HFFc6 (cell line): ENCODE measurements around the gene GJA8. TPM values are rescaled to one million over a fixed set of nuclear protein-coding genes. Genes with fewer than 3 reads are reported as not detected.
A peak's percentile ranks its signal among the peaks of the same experiment; 100 is the strongest.
"Not testable (repeated sequence)": the region's sequence is repeated elsewhere in the genome, so short reads cannot be mapped to it uniquely, and the experiment has no call there.

Experiments
- DNase-seq: peaks from one replicate; pipeline ENCODE4 v3.0.0-alpha.2; 2018
- H3K27ac Mint-ChIP-seq: 2 replicates; pipeline ENCODE4 v1.8.0; 2020; ENCODE audit warnings: mild to moderate bottlenecking, mixed read lengths
- H3K27me3 Mint-ChIP-seq: 2 replicates; pipeline ENCODE4 v1.8.0; 2021; ENCODE audit warnings: mild to moderate bottlenecking, moderate library complexity, mixed read lengths; ENCODE audit not compliant: insufficient read depth
- H3K36me3 Mint-ChIP-seq: 2 replicates; pipeline ENCODE4 v1.8.0; 2021; ENCODE audit warnings: low read depth, mixed read lengths
- H3K4me1 Mint-ChIP-seq: 2 replicates; pipeline ENCODE4 v1.8.0; 2020; ENCODE audit warnings: low read depth, mixed read lengths
- H3K4me3 Mint-ChIP-seq: 2 replicates; pipeline ENCODE4 v1.8.0; 2020; ENCODE audit warnings: mild to moderate bottlenecking, moderate library complexity, mixed read lengths
- H3K9me3 Mint-ChIP-seq: 2 replicates; pipeline ENCODE4 v1.8.0; 2020; ENCODE audit warnings: mild to moderate bottlenecking, mixed read lengths
- total RNA-seq, 6 experiments: library from RNA; stranded (reverse); fragmentation: NEBNext Ultra II Directional; extraction: Animal tissue kit (Norgen Biotek cat#: 25700); gene quantifications; 2 replicates in 1 of 6; 3 replicates in 5 of 6; pipeline ENCODE4 v1.2.3, GENCODE V29; 2021
- TF ChIP-seq, protein P1 (sequence below): fragments of 200-600 bp; sonication (generic); IDR thresholded peaks from 2 replicates; pipeline ENCODE4 v1.5.0; 2021; ENCODE audit warnings: antibody characterized with exemption, mild to moderate bottlenecking

GJA8 gene
- total RNA-seq, 6 experiments from 2014 or later: not detected

- TF ChIP-seq, protein P1, sequence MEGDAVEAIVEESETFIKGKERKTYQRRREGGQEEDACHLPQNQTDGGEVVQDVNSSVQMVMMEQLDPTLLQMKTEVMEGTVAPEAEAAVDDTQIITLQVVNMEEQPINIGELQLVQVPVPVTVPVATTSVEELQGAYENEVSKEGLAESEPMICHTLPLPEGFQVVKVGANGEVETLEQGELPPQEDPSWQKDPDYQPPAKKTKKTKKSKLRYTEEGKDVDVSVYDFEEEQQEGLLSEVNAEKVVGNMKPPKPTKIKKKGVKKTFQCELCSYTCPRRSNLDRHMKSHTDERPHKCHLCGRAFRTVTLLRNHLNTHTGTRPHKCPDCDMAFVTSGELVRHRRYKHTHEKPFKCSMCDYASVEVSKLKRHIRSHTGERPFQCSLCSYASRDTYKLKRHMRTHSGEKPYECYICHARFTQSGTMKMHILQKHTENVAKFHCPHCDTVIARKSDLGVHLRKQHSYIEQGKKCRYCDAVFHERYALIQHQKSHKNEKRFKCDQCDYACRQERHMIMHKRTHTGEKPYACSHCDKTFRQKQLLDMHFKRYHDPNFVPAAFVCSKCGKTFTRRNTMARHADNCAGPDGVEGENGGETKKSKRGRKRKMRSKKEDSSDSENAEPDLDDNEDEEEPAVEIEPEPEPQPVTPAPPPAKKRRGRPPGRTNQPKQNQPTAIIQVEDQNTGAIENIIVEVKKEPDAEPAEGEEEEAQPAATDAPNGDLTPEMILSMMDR: no peak
- H3K27me3 Mint-ChIP-seq: peaks cover 37% of the 10 kb centered on the region
- H3K4me3 Mint-ChIP-seq: no peak overlapping the region
- no peak overlapping the region for H3K27ac Mint-ChIP-seq
- no peaks in the 10 kb centered on the region for H3K36me3 Mint-ChIP-seq
- no peaks in the 10 kb centered on the region for H3K9me3 Mint-ChIP-seq
- H3K4me1 Mint-ChIP-seq: no peaks in the 10 kb centered on the region
- no peak for DNase-seq
Measured at GRCh38 chr1:147912553-147912952, 10.0 kb downstream of the GJA8 start.

DNA sequence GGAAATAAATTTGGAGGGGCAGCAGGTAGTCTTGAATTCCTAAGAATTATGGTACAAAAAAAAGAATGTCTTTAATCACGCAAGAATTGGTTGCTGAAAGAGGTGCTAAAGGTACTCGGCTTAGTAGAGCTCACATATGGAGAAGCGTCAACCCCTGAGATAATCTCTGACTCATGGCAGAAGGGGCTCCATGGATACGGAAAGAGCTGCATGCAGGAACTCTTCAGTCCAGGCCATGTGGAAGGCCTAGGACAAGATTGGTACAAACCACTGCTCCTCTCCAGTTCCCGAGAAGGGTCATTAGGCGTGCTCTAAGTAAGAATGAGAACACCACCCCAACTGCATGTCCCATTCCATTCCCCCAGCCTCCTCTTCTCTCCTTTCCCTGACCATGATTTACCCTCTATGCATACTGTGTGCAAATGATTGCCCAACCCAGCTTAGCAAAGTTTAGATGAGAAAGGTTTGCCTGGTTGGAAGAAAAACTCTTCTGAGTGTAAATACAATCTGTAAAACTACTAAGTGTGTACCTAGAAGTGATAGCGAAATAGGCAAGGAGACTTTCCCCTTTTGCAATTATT lies 10.9 kb downstream of the GJA8 start:
- Mint-ChIP-seq H3K9me3 (no peaks in the 10 kb centered on the region), H3K27ac (no peak overlapping the region), H3K4me1 (no peaks in the 10 kb centered on the region), H3K27me3 (peaks cover 33% of the 10 kb centered on the region), H3K4me3 (no peak overlapping the region), H3K36me3 (no peaks in the 10 kb centered on the region)
- TF ChIP-seq, protein P1: no peak
- DNase-seq: no peak

DNA sequence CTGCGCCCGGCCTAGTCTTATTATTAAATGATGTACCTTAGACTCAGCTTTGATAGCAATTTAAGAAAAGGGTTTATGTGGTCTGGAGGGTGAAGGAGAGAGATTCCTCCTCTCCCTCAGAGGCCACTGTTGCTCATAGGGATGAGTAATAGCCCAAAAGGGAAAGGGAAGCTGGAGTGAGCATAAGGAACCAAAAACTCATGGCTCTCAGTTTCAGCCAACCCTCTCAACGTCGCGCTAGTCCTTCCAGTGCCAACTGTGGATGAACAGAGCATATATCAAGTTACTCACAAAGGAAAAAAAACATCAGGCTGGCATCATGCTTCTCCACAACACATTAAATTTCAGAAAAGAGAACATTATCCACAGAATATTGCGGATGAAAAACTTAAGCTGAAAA lies 17.3 kb downstream of the GJA8 start:
- TF ChIP-seq, protein P1: no peak
- DNase-seq: no peak
- H3K9me3 Mint-ChIP-seq: no peaks in the 10 kb centered on the region
- H3K27ac Mint-ChIP-seq: no peak overlapping the region
- no peak overlapping the region for H3K4me3 Mint-ChIP-seq
- H3K4me1 Mint-ChIP-seq: no peaks in the 10 kb centered on the region
- peaks cover 11% of the 10 kb centered on the region; the same call in 1 of the 2 replicates for H3K27me3 Mint-ChIP-seq
- no peaks in the 10 kb centered on the region for H3K36me3 Mint-ChIP-seq

GRCh38 chr1:147924813-147925212 lies 22.2 kb downstream of the GJA8 start:
- DNase-seq: no peak
- Mint-ChIP-seq H3K4me1 (peaks cover 6% of the 10 kb centered on the region; the same call in 1 of the 2 replicates), H3K4me3 (no peak overlapping the region), H3K27me3 (no peaks in the 10 kb centered on the region), H3K36me3 (no peaks in the 10 kb centered on the region), H3K27ac (no peak overlapping the region), H3K9me3 (no peaks in the 10 kb centered on the region)
- TF ChIP-seq, protein P1: no peak

DNA sequence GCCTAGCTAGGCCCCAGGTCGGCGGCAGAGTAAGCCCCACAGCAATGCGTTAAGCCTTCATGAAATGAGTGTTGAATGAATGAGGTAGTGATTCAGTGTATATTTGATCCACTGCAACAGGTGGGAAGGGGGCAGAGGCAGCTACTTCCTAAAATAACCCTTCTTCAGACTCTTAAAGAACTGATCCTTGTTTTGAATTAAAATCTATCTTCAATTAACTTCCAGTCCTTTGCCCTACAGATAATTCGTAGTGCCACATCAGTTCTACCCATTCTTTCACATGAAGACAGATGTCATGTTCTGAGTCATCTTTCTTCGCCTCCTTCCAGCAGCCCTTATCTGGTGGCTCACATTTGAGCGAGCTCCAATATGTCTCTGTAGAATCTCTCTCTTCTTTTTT lies 24.6 kb downstream of the GJA8 start:
- H3K4me1 Mint-ChIP-seq: peaks cover 17% of the 10 kb centered on the region
- H3K36me3 Mint-ChIP-seq, H3K9me3 Mint-ChIP-seq, H3K27ac Mint-ChIP-seq, DNase-seq, H3K27me3 Mint-ChIP-seq, H3K4me3 Mint-ChIP-seq: not testable (repeated sequence)

DNA sequence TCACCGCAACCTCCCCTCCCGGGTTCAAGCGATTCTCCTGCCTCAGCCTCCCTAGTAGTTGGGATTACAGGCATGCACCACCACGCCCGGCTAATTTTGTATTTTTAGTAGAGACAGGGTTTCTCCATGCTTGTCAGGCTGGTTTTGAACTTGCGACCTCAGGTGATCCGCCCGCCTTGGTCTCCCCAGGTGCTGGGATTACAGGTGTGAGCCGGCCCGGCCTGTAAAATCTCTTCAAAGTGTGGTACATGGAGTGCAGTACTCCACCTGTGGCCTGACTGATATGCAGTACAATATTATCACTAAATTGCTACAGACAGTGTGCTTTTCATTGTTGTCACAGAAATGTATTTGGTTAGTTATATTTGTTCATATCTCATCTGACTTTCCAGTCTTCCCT lies 25.1 kb downstream of the GJA8 start:
- DNase-seq: not testable (repeated sequence)

GRCh38 chr1:147928236-147929132 lies 25.9 kb downstream of the GJA8 start, which contains the start of gene GPR89B:
TSS of gene GPR89B (plus strand) at chr1:147928420. CDS start at chr1:147928537, 117 bp downstream.
- Mint-ChIP-seq H3K4me3 (peak within 1 kb of the TSS; percentile 85), H3K27ac (peak within 1 kb of the TSS; percentile 38), H3K4me1 (peaks cover 17% of the 10 kb centered on the region)
- not testable (repeated sequence) for H3K36me3 Mint-ChIP-seq, H3K27me3 Mint-ChIP-seq, H3K9me3 Mint-ChIP-seq
- DNase-seq: peak; percentile 83

More for the DNA sequence above, 25.1 kb downstream of the GJA8 start:
- H3K27ac Mint-ChIP-seq, H3K27me3 Mint-ChIP-seq, H3K36me3 Mint-ChIP-seq, H3K4me3 Mint-ChIP-seq, H3K9me3 Mint-ChIP-seq: not testable (repeated sequence)
- H3K4me1 Mint-ChIP-seq: peaks cover 17% of the 10 kb centered on the region

DNA sequence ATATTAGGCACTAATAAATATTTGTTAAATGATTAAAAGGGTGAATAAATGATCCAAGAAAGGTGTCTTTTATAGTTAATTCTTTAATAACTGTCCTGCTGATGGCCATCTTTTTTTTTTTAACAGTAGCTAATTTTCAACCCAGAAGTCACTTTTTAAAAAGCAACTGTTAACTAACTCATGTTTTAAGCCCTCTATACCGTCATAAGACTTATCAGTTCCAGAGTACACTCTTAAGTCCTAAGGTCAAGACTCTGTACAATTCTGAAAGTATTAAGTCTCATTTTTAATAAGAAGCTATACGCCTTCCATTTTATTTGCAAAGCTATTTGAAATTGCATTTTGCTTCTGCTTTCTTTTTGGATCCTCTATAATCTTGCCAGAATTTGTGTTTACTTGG lies 28.5 kb downstream of the GJA8 start:
- not testable (repeated sequence) for H3K9me3 Mint-ChIP-seq, H3K27me3 Mint-ChIP-seq, H3K27ac Mint-ChIP-seq, H3K36me3 Mint-ChIP-seq, H3K4me3 Mint-ChIP-seq, DNase-seq
- peaks cover 17% of the 10 kb centered on the region for H3K4me1 Mint-ChIP-seq

GRCh38 chr1:147935296-147935695 lies 32.7 kb downstream of the GJA8 start:
- not testable (repeated sequence) for H3K27ac Mint-ChIP-seq, DNase-seq, H3K4me1 Mint-ChIP-seq, H3K4me3 Mint-ChIP-seq, H3K27me3 Mint-ChIP-seq, H3K36me3 Mint-ChIP-seq, H3K9me3 Mint-ChIP-seq

DNA sequence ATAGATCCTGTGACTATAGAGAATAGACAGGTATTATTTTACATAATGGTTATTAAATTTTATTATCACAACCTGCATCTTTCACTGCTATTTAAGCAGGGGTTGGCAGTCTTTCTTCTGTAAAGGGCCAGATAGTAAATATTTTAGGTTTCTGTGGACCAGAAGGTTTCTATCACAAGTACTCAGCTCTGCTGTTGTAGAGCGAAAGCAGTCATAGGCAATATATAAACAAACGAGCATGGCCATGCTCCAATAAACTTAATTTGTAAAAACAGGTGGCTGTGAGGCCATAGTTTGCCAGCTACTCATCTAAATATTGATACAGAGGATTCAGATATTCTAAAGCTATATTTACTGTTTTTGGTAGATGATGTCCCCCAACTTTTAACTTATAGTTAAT lies 37.9 kb downstream of the GJA8 start:
- not testable (repeated sequence) for H3K9me3 Mint-ChIP-seq, DNase-seq

More for the DNA sequence above, 37.9 kb downstream of the GJA8 start:
- not testable (repeated sequence) for H3K27me3 Mint-ChIP-seq, H3K36me3 Mint-ChIP-seq, H3K4me3 Mint-ChIP-seq, H3K4me1 Mint-ChIP-seq, H3K27ac Mint-ChIP-seq
